ENCODE results near the gene PNMA5. TPM values are rescaled to one million over a fixed set of nuclear protein-coding genes. Genes with fewer than 3 reads are reported as not detected.

PNMA5 gene
- total RNA-seq, 1 donor from 2014 or later = not detected

DNA sequence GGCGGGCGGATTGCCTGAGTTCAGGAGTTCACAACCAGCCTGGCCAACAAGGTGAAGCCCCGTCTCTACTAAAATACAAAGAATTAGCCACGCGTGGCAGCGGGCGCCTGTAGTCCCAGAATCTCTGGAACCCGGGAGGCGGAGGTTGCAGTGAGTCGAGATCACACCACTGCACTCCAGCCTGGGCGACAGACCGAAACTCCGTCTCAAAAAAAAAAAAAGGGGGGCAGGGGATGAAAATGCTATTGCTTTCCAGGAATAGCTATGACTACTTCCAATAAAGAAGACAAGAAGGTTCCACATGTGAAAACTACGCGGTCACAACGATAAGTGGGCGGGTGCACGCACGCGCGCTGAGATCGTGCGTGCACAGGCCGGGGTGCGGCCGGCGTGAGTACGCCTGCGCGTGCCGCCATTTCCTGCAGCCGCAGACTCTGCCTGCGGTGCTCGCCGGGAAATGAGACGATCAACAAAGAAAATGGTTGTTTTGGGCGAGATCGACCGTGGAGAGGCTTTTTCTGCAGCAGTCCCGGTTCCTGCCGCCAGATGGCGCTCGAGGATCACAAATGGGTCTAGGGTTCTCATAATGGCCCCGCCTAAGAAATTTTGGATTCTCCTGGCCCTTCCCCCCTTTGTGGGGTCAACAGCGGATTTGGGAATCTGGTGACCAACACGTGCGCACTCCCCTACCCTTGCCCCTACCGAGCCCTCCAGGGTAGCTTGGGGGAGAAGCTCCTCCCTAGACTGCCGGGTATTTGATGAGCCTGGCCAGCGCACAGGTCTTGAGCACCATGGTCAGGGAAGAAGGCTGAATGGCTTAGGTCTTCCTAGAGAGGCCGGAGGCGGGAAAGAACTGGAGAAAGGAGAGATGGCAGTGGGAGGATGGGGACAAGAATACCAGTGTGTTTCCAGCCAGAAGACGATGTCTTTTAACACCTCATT is 35.1 kb downstream of the PNMA5 start:
- peak; percentile 95 for DNase-seq

DNA sequence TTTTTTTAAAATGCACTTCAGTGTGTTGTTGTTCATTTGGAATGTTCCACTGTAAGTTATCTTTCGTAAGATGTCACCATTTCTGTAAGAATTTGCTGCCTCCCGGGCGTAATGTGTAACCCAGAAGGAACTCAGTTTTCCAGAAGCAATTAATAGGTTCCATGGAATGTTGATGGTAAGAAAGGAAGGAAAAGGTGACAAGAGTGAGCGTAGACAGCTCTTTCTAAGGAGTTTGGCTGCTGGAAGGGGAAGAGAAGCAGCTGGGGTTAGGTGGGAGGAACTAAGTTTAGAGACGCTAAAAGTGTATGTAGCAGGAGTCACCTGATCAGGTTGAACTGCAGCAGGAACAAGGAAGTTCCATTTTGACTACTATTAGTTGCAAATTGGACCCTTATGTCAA is 35.9 kb downstream of the PNMA5 start:
- DNase-seq = no peak

DNA sequence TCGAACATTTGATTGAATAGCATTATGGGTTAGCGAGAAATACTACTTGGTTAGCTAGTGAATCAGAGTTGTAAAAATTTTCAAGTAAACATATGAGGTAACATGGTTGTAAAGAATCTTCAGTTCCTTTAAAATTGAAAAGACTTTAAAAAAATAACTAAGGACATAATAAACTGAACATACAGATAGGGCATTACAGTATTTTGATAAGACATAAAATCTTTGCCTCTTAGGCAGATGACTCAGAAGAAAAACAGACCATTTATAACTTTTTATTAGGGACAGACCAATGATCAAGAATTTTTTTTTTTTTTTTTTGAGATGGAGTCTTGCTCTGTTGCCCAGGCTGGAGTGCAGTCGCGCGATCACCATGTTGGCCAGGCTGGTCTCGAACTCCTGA is 43.1 kb downstream of the PNMA5 start:
- no peak for DNase-seq

DNA sequence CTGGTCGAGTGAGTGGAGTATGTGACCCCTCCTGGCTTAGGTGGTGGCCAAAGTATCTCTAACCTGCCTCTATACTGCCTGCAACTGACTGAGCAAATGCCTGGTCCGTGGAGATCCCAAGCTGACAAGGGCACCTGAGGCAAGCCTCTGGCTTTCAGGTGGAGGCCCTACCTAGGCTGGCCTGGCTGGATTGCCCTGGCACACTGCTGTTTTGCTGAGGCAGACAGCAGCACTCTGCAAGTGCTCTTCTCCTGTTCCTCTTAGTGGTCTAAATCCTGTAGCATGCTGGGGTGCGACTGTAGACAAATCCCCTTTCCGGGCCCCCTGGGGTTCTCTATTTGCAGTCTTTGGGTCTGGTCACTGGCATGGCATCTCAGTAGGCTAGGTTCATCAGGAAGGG is 44.8 kb downstream of the PNMA5 start:
- DNase-seq = no peak

DNA sequence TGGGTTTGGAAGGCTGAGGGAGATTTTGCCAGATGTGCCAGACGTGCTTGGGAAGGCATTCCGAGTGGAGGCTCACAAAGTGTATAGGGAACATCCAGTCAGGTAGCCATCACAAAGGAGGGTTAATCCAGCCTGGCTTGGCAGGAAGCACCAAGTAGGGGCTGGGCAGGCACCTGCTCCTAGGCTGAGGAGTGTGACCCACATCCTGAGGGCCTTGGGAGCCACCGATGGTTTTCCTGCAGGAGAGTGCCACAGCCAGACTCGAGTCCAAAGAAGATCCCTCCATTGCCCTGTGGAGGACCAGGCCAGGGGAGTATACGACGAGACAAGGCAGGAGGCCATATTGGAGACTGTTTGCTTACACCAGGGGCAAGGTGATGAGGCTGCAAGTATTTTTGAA is 47.2 kb downstream of the PNMA5 start:
- no peak for DNase-seq

DNA sequence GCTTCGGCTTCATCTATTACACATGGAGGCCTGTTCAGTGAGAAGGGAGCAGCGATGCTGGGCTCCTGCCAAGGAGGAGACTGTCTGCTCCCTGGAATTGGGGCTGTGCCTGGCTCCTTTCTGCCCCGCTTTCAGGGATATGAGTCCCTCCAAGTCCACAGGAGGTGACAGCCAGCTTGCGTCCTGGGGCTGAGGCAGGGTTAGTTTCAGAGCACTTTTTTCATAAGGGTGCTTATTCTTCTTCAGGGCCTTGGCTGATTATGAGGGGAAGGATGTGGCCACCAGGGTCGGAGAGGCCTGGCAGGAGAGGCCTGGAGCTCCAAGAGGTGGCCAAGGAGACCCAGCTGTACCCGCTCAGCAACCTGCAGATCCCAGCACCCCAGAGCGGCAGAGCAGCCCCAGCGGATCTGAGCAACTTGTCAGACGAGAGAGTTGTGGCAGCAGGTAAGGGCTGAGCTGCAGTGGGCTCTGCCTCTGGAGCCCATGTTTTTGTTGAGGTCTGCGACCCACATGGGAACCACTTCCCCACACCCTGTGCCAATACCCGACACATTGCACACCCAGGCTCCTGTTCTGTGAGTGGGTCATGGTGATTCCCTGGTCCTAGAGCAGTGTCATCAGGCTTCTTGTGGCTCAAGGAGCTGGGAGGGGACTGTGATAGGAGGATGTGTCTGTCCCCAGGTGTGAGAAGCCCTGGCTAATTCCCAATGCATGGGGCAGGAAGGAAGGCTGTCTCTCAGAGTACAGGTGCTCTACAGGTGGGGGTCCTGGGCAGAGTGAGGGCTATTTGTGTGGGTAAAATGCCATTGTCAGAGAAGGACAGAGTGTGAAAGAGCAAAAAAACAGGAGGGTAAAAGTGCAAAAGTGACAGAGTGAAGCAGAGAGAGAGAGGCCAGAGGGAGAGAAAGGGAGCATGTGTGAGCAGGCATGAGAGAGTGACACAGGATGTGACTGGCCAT is 48.6 kb downstream of the PNMA5 start:
- no peak for DNase-seq

DNA sequence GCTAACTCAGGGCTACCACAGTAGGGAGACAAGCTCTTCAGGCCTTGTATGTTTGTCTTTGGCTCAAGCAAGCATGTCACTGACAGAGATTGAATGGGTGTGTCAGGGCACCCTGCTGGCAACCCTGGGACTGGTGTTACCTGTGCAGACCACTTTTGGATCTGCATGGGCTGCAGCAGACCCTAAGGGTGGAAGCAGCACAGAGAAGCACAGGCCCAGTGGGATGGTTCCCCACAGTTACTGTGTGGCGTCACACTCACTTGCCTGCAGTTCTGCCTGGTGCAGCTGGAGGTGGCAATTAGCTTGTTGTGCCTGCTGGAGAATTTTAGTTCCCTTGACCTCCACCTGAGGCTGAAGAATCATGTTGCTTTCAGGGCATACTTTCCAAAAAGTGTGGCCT is 50.1 kb downstream of the PNMA5 start:
- DNase-seq = no peak

DNA sequence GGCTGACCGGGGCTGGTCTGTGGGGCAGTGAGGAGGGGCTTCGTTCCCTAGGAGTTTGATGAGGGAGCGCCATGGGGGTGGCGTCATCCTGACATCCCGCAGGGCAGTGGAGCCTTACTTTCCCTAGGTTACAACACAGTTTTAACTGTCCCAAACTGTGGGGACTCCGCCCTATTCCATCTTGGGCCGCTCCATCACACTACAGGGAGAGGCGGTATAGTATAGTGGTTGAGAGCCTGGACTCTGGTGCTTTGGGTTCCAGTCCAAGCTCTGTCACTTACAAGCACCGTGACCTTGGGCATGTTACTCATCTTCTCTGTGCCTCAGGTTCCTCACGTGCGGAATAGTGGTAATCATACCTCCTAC is 51.9 kb downstream of the PNMA5 start:
- no peak for DNase-seq

DNA sequence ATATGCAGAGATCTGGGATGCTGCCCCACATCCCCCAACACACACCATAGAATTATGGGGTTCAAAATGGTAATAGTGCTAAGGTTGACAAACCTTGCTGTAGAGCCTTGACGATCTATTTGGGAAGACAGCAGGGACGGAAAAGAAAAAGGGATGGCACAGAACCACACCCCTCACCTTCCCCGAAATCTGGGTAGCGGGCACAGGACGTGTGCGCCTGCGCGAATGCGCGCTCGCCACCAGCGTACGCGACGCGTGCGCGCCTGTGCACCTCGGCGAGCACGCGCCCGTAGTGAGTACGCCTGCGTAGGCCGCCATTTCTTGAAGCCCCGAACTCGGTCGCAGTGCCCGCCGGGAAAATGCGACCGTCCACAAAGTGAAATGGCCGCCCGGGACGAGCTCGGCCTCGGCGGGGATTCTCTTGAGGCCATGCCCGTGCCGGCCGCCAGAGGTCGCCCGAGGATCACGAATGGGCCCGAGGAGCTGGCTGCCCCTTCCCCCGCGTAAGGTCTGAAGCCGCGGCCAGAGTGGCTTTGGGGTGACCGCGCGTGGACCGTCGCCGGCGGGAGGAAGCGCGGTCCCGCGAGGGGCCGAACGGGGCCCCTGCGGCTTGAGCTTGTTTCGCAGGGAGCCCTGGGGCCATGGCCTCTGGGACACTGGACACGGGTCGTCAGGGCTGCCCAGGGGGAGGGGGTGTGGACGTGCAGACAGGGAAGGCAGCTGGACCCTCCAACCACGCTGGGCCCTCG is 52.4 kb downstream of the PNMA5 start:
- peak; percentile 97 for DNase-seq

Other genes with a start within 250 kb of the PNMA5 start
- gene MAGEA2, start 240.3 kb downstream of the PNMA5 start, total RNA-seq = not detected
- gene CSAG3, start 234.9 kb downstream of the PNMA5 start, total RNA-seq = not detected
- not detected for gene MAGEA6, start 224.4 kb downstream of the PNMA5 start, total RNA-seq
- gene CETN2, start 163.4 kb downstream of the PNMA5 start, total RNA-seq = 23.1 TPM
- gene NSDHL, start 163.1 kb downstream of the PNMA5 start, total RNA-seq = 5.9 TPM
- gene ZNF185, start 96.0 kb downstream of the PNMA5 start, total RNA-seq = 22.6 TPM
- 1.2 TPM for gene PNMA3, start 62.4 kb upstream of the PNMA5 start, total RNA-seq
- 2.1 TPM for gene PNMA6A, start 78.3 kb upstream of the PNMA5 start, total RNA-seq
- not detected for gene MAGEA1, start 185.2 kb upstream of the PNMA5 start, total RNA-seq

Data from tongue (tissue), 2 donors.